NOMO-1 treated with dmso at 0.1 percent for 144 hours (cell line): ENCODE data around the gene PRSS1.
"Not testable (repeated sequence)": the region's sequence is repeated elsewhere in the genome, so short reads cannot be mapped to it uniquely, and the experiment has no call there.

Experiments used
- DNase-seq: peaks from one replicate; lab custom pipeline; 2025; ENCODE audit not compliant: unreplicated experiment; lab: John Stamatoyannopoulos, UW

The PRSS1 gene

DNA sequence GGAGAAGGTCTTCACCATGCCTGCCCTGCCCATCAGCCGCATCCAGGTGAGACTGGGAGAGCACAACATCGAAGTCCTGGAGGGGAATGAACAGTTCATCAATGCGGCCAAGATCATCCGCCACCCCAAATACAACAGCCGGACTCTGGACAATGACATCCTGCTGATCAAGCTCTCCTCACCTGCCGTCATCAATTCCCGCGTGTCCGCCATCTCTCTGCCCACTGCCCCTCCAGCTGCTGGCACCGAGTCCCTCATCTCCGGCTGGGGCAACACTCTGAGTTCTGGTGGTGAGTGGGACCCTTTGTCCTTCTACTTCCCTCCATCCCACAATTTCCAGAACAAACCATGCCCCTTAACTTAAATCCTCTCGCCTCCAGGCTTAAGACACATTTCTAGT is 24.0 kb downstream of the PRSS1 start:
- no peak for DNase-seq

DNA sequence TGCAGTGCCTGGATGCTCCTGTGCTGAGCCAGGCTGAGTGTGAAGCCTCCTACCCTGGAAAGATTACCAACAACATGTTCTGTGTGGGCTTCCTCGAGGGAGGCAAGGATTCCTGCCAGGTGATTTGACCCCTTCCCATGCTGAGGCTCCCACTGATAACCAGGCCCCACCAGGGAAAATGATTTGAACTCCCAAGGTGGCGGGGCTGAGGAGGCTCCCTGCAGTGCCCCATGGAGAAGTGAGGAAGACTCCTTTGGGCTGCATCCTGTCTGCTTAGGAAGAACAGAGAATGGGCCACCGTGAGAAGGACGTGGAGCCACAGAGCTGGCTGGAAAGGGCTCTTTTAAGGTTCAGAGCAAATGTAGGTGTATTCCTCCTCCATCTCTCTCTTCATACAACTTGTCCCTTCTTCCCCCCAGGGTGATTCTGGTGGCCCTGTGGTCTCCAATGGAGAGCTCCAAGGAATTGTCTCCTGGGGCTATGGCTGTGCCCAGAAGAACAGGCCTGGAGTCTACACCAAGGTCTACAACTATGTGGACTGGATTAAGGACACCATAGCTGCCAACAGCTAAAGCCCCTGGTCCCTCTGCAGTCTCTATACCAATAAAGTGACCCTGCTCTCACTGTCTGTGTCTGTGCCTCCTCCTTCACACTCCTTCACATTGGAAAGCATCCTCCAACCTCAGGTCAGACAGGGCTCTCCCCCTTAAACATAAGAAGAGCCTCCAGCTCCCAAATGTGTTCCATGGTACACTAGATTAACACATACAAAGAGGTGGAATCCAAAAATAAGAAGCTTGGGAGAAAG is 24.9 kb downstream of the PRSS1 start:
- no peak for DNase-seq

DNA sequence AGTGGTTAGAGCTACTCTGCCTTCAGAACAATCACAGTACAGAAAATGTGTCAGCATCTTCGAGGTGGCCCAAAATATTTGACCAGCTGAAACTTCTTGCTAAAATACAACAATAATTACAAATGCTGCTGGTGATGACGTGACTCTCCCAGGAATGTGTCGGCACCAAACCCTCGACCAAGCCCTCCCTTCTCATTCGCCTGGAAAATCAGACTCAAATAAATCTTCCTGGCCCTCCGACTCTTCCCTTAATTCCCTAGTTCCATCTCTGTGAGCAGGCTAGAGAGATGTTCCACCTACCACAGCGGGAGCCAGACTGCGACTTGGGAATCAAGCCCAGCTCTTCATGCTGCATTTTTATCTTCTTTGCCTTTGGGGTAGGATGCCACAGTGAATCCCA is 25.6 kb downstream of the PRSS1 start:
- DNase-seq: no peak

DNA sequence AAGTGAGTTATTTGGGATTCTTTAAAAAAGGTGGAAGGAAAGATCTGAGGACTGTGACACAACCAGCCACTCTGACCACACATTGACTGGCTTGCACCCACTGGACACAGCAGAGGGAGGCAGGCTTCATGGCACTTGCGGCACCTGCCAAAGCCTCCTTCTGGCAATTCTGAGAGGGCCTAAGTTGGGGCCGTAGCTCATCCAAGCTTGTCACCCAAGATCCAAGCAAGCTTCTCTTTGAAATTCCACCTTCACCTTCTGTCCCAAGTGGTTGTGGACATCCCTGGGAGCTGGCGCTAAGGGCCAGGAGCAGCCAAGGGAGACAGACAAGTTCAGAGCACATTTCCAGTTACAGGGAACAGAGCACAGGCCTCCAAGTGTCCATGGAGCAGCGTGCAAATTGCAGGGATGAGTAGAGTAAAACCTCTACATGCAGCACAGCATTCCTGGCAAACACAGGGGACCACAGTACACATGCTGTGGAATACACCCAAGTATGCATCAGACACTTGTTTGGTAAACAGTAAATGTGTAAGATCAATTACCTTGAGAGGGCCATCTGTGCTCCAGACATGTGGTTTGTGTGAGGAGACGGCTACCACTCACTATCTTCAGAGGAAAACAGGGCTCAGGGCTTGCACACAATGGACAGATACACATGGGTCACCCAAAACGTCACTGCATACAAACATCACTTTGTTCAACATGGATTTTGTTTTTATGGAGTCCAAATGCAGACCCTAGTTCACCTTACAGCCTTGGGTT is 26.3 kb downstream of the PRSS1 start:
- DNase-seq: not testable (repeated sequence)

DNA sequence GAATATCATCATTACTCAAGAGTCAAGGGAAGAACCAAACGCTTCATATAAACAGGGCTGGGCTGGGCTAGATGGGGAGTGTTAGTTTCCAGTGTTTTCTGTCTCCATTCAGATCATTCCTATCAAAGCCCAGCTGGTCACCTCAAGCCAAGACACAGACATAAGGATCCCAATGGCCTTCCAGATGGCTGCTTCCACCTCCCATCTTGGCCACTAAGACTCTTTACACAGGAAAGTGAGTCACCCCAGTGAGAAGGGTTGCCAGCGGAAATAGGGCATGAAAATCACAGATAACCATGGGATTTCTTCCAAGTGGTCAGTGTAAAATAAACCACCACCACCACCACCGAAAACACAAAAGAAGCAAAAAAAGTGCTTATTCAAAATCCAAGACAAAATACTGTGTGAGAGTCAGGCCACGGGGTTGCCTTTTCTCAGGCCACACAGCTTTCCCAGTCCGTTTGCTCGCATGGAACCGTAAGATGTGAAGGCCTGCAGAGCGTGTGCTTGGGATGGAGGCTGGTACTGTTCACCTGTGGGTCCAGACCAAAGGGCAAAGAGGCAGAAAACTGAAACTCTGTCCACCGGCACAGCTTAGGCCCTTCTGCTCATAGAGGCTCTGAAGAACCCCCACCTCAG is 27.1 kb downstream of the PRSS1 start:
- no peak for DNase-seq

DNA sequence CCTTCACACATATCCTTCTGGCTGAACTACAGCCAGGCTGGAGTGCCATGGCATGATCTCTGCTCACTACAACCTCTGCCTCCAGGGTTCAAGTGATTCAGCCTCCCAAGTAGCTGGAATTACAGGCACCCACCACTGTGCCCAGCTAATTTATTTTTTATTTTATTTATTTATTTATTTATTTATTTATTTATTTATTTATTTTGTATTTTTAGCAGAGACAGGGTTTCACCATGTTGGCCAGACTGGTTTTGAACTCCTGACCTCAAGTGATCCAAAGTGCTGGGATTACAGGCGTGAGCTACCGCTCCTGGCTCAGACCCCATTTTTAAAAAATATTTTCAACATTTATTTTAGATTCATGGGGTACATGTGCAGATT is 27.6 kb downstream of the PRSS1 start:
- not testable (repeated sequence) for DNase-seq

DNA sequence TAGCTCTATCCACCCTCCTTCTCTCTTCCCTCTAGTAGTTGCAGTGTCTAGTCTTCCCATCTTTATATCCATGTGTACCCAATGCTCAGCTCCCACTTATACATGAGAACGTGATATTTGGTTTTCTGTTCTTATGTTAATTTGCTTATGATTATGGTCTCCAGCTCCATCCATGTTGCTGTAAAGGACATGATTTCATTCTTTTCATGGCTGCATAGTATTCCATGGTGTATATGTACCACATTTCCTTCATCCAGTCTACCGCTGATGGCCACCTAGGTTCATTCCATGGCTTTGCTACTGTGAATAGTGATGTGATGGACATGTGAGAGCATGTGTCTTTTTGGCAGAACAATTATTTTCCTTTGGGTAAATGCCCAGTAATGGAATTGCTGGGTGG is 28.0 kb downstream of the PRSS1 start:
- no peak for DNase-seq

DNA sequence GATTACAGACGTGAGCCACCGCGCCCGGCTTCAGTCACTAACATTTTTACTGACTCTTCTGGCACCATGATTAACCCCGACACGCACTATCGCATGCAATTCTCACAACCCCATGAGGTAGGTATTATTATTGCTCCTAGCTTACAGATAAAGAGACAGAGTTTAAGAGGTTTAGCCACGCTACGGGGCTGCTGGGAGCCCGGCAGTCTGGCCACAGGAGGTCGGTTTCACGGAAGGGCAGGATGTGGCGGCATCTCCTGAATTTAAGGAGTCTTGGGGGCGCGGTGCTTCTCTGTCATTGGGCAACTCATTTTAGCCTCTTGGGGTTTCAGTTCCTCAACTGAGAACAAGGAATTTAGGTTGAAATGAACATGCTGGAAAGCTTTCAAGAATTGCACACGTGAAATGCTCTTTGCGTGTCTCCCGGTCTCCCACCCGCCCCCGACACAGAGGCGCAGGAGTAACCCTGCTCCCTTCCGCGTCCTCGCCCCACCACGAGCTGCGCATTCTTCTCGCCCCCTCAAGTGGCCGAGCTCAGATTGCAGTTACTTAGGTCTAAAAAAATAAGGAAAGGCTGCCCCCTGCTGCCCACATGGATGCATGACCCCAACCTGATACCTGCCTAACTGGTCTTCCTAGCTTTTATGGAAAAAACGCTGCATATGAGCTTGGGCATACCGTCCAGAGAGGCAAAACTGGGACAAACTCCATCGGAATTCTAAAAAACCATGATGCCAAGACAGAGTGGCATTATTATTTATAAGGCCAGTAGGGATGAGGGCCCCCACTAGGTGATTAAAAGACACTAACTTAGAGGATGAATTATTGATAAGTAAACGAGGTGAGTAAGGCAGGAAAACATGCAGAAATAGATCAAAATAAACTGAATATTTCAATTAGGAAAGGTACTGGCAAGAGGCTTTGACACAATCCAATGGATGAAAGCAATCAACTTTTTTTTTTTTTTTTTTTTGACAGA is 33.9 kb downstream of the PRSS1 start:
- DNase-seq: peak; percentile 35

DNA sequence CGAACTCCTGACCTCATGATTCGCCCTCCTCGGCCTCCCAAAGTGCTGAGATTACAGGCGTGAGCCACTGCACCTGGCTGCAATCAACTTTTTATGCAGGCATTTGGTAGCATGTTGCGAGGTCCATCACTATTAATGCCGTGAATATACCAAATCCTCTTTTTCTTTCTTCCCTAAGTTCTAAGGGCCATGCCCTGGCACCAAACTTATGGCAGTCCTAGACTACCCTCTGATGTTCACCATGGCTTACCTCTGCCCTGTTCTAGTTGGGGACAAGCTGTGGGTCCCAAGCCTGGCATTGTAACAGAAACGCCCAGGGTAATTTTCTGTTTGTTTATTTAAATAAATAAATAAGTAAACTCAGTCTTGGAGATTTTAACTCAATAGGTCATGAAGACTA is 34.8 kb downstream of the PRSS1 start:
- DNase-seq: no peak

DNA sequence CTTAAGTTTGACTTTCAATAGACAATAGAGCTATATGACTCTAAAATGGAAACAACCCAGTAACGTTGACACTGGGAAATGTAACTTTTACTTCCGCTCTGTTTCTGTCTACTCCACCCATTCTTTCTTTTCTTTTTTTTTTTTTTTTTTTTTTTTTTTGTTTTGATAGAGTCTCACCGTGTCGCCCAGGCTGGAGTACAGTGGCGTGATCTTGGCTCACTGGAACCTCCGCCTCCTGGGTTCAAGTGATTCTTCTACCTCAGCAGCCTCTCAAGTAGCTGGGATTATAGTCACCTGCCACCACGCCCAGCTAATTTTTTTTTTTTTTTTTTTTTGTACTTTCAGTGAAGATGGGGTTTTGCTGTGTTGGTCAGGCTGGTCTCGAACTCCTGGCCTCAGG is 35.4 kb downstream of the PRSS1 start:
- DNase-seq: no peak

DNA sequence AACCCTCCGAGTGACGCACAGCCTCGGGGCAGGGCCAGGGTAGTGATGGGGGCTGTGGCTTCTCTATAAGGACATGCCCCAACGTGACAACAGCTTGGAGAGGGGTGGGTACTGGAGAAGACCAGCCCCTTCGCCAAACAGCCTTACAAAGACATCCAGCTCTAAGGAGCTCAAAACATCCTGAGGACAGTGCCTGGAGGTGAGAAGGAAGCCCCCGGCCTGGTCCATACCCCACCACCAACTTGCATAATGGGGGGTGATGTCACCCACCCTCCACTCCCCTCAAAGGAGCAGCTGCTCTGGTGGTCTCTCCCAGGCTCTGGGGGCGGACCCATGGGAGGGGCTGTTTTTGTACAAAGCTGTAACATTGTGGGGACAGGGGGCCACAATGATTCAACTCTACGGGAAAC is 36.6 kb downstream of the PRSS1 start:
- DNase-seq: no peak

DNA sequence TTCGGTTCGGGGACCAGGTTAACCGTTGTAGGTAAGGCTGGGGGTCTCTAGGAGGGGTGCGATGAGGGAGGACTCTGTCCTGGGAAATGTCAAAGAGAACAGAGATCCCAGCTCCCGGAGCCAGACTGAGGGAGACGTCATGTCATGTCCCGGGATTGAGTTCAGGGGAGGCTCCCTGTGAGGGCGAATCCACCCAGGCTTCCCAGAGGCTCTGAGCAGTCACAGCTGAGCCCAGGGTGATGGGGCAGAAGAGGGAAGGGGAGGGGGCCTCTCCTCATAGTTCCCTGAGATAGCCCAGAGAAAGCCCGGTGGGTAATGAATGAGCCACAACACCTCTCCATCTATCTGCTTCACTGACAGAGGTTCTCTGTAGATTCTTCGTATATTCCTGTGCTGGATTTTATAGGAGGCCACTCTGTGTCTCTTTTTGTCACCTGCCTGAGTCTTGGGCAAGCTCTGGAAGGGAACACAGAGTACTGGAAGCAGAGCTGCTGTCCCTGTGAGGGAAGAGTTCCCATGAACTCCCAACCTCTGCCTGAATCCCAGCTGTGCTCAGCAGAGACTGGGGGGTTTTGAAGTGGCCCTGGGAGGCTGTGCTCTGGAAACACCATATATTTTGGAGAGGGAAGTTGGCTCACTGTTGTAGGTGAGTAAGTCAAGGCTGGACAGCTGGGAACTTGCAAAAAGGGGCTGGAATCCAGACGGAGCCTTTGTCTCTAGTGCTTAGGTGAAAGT is 37.9 kb downstream of the PRSS1 start:
- no peak for DNase-seq

DNA sequence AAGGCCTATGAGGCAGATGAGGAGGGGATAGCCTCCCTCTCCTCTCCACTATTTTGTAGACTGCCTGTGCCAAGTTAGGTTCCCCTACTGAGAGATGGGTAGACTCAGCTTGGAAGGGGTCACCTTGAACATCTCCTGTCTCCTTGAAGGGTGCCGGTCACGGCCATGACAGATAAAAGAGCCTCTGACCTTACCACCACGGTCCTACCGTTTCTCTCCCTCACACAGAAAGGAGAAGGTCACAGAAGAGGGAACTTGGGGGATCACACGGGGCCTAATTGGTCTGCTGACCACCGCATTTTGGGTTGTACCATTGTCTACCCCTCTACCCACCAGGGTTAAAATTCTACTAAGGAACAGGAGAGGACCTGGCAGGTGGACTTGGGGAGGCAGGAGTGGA is 38.5 kb downstream of the PRSS1 start:
- DNase-seq: no peak

DNA sequence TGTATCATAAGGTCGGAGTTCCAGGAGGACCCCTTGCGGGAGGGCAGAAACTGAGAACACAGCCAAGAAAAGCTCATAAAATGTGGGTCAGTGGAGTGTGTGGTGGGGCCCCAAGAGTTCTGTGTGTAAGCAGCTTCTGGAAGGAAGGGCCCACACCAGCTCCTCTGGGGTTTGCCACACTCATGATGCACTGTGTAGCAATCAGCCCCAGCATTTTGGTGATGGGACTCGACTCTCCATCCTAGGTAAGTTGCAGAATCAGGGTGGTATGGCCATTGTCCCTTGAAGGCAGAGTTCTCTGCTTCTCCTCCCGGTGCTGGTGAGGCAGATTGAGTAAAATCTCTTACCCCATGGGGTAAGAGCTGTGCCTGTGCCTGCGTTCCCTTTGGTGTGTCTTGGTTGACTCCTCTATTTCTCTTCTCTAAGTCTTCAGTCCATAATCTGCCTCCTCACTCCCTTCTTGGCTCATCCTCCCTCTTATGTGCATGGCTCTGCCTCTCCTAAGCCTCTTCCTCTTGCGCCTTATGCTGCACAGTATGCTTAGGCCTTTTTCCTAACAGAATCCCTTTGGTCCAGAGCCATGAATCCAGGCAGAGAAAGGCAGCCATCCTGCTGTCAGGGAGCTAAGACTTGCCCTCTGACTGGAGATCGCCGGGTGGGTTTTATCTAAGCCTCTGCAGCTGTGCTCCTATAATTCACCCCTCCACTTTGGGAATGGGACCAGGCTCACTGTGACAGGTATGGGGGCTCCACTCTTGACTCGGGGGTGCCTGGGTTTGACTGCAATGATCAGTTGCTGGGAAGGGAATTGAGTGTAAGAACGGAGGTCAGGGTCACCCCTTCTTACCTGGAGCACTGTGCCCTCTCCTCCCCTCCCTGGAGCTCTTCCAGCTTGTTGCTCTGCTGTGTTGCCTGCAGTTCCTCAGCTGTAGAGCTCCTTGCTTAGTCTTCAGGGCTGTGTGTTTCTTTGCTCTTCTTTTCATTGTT is 39.3 kb downstream of the PRSS1 start:
- no peak for DNase-seq

DNA sequence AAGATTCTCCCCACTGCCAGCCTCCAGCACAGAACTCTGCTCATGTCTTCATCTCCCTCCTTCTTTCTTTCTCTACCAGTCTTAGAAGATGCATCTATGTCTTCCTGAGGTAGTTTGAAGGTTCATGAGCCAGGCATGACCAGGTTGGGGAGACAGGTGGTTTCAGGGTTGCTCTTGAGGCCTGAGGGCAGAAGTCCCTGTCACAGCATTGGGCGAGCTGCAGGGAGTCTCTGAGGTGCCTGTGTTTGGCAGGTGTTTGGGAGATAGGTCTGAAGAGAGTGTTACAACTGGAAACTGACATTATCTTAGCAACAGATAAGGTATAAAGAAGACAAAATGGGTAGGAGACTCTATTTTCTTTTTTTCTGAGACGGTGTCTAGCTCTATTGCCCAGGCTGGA is 40.2 kb downstream of the PRSS1 start:
- no peak for DNase-seq

DNA sequence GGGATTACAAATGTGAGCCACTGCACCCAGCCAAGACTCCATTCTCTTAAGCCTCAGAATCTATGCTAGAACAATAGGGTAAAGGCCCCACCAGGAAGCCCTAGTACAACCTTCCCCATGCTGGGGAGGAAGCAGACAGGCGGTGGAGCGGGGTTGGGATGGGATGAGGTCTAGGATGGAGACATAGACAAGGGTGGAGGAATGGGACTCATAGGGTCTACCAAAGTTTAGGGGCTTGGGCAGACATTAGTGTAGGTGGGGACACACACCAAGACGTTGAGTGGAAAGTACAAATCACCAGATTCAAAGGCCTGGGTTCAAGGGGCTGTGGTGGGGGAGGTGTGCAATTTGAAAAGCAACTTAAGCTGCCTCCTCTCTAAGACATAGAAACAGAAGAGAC is 40.8 kb downstream of the PRSS1 start:
- DNase-seq: no peak

DNA sequence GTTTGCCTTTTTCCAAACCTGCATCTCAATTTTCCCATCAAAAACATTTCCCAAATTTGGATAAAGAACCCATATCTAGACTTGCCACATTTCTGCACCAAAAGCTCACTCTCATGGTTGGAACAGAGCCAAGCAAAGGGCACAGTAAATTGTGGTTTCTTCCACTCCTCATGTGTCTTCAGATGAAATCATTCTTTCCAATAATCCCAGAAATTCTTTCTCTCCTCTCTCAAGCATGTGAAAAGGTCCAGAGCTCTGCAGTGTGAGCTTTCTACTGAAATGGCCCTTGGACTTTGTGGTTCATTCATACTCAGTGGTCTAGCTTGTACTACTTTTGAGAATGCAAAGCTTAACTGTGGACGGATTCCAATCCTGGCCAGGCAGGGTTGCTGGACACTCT is 41.3 kb downstream of the PRSS1 start:
- DNase-seq: no peak

DNA sequence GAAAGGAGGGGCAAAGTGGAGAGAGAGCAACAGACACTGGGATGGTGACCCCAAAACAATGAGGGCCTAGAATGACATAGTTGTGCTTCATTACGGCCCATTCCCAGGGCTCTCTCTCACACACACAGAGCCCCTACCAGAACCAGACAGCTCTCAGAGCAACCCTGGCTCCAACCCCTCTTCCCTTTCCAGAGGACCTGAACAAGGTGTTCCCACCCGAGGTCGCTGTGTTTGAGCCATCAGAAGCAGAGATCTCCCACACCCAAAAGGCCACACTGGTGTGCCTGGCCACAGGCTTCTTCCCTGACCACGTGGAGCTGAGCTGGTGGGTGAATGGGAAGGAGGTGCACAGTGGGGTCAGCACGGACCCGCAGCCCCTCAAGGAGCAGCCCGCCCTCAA is 42.2 kb downstream of the PRSS1 start:
- DNase-seq: no peak

DNA sequence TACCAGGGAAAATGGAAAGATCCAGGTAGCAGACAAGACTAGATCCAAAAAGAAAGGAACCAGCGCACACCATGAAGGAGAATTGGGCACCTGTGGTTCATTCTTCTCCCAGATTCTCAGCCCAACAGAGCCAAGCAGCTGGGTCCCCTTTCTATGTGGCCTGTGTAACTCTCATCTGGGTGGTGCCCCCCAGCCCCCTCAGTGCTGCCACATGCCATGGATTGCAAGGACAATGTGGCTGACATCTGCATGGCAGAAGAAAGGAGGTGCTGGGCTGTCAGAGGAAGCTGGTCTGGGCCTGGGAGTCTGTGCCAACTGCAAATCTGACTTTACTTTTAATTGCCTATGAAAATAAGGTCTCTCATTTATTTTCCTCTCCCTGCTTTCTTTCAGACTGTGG is 42.9 kb downstream of the PRSS1 start:
- no peak for DNase-seq
